Neural progenitor cell (in vitro differentiated cells): ENCODE results near the gene LBH. TPM values are rescaled to one million over a fixed set of nuclear protein-coding genes. Genes with fewer than 3 reads are reported as not detected.

Experiments
- DNase-seq: peaks from one replicate; pipeline ENCODE4 v3.0.0-alpha.2; 2016; ENCODE audit warnings: low spot score
- H2AFZ ChIP-seq: fragments of 200-600 bp; sonication (generic); replicated peaks from 2 replicates; pipeline ENCODE4 v1.6.1; 2016; ENCODE audit warnings: antibody characterized with exemption
- H3F3A ChIP-seq: fragments of 200-600 bp; sonication (generic); 2 replicates; pipeline ENCODE4 v1.6.1; 2016; ENCODE audit warnings: antibody characterized with exemption, low read depth
- H3K27ac ChIP-seq: fragments of 200-600 bp; sonication (generic); 2 replicates; pipeline ENCODE4 v1.5.1; 2016; ENCODE audit warnings: mild to moderate bottlenecking
- H3K27me3 ChIP-seq: fragments of 200-600 bp; sonication (generic); 2 replicates; pipeline ENCODE4 v1.6.1; 2016; ENCODE audit warnings: mild to moderate bottlenecking, moderate library complexity
- H3K36me3 ChIP-seq: fragments of 200-600 bp; sonication (generic); 2 replicates; pipeline ENCODE4 v1.5.1; 2016
- H3K4me1 ChIP-seq: fragments of 200-600 bp; sonication (generic); 2 replicates; pipeline ENCODE4 v1.6.1; 2016; ENCODE audit warnings: mixed run types
- H3K4me2 ChIP-seq: fragments of 200-600 bp; sonication (generic); 2 replicates; pipeline ENCODE4 v1.6.1; 2016
- H3K4me3 ChIP-seq: fragments of 200-600 bp; sonication (generic); 2 replicates; pipeline ENCODE4 v1.5.1; 2016
- H3K79me2 ChIP-seq: fragments of 200-600 bp; sonication (generic); 2 replicates; pipeline ENCODE4 v1.6.1; 2016; ENCODE audit warnings: low read depth
- H3K9ac ChIP-seq: fragments of 200-600 bp; sonication (generic); 2 replicates; pipeline ENCODE4 v1.6.1; 2016
- H3K9me3 ChIP-seq: fragments of 200-600 bp; sonication (generic); 2 replicates; pipeline ENCODE4 v1.5.1; 2016; ENCODE audit warnings: low read depth
- H4K20me1 ChIP-seq: fragments of 200-600 bp; sonication (generic); 2 replicates; pipeline ENCODE4 v1.6.1; 2016; ENCODE audit warnings: low read depth
- H3K27ac Mint-ChIP-seq: 3 replicates; pipeline ENCODE4 v1.8.0; 2021; ENCODE audit warnings: mixed read lengths
- H3K27me3 Mint-ChIP-seq: 2 replicates; pipeline ENCODE4 v1.8.0; 2022; ENCODE audit warnings: low read depth, mild to moderate bottlenecking, inconsistent platforms, moderate library complexity, mixed read lengths; ENCODE audit not compliant: insufficient read depth
- H3K36me3 Mint-ChIP-seq: 3 replicates; pipeline ENCODE4 v1.8.0; 2021; ENCODE audit warnings: mixed read lengths
- H3K4me1 Mint-ChIP-seq: 3 replicates; pipeline ENCODE4 v1.8.0; 2021; ENCODE audit warnings: mixed read lengths
- H3K4me3 Mint-ChIP-seq: 3 replicates; pipeline ENCODE4 v1.8.0; 2021; ENCODE audit warnings: mild to moderate bottlenecking, moderate library complexity, mixed read lengths
- H3K9me3 Mint-ChIP-seq: 3 replicates; pipeline ENCODE4 v1.8.0; 2020; ENCODE audit warnings: mixed read lengths
- EZH2 ChIP-seq: fragments of 200-600 bp; sonication (generic); IDR thresholded peaks from 2 replicates; pipeline ENCODE4 v1.6.1; 2017; ENCODE audit warnings: antibody characterized with exemption, mild to moderate bottlenecking, moderate library complexity
- EZH2phosphoT487 ChIP-seq: fragments of 200-600 bp; sonication (generic); IDR thresholded peaks from 2 replicates; pipeline ENCODE4 v1.6.1; 2017; ENCODE audit warnings: antibody characterized with exemption
- total RNA-seq: library from RNA; depleted of rRNA; stranded (reverse); fragments of >200 nt; gene quantifications from 2 replicates; pipeline ENCODE4 v1.2.3, GENCODE V29; 2015; ENCODE audit warnings: low replicate concordance
- TF ChIP-seq, protein P1 (sequence below): fragments of 200-600 bp; sonication (generic); IDR thresholded peaks from 2 replicates; pipeline ENCODE4 v1.5.1; 2017; ENCODE audit warnings: antibody characterized with exemption, mild to moderate bottlenecking

LBH gene
- total RNA-seq, 1 donor from 2014 or later = 4.2 TPM

DNA sequence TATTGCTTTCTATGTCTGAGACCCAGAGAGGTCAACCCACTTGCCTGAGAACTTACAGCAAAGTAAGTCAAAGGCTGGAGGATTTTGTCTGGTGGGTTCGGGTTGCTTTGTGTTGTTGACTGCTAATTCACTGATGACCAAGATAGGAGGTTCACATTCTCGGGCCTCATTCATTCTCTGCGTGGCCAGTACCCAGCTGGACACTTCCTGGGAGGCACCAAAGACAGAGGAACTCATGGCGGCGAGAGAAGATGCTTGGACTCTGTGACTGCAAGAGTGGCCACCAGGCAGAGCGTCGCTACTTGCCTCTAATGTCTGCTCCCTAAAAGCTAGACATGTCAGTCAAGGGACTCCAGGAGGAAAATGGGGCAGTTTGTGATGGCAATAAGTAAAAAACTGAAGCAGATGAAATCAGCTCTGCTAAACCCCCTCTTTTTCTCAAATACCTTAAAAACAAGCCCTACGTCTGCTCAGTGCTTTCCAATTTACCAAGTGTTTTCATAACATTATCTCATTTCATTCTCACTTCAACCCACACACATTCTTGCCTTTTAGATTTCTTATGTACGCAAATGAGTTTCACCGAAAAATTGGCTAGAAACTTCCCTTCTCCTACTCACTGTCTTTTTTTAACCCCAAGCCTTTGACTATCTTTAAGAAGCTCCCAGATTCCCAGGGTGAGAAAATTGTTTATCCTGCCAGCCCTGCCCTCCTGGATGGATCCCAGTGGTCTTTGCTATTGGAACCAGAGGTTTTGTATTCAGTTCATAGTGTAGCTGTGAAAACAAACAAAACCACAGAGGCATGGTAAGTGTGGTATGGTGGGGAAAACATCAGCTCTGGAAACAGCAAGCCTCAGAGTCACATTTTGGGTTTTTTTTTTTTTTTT, 4.9 kb upstream of the LBH start:
- Histone ChIP-seq H3K4me1 (peaks cover 22% of the 10 kb centered on the region), H3K4me3 (no peak overlapping the region), H3K36me3 (no peaks in the 10 kb centered on the region), H3K9me3 (no peaks in the 10 kb centered on the region), H3F3A (peaks cover 15% of the 10 kb centered on the region), H4K20me1 (peaks cover 3% of the 10 kb centered on the region), H3K4me2 (no peak overlapping the region), H3K79me2 (no peaks in the 10 kb centered on the region), H2AFZ (no peak overlapping the region), H3K27me3 (peaks cover 42% of the 10 kb centered on the region), H3K9ac (no peak overlapping the region), H3K27ac (no peak overlapping the region)
- Mint-ChIP-seq H3K4me1 (peaks cover 14% of the 10 kb centered on the region), H3K36me3 (no peaks in the 10 kb centered on the region), H3K27ac (no peak overlapping the region), H3K27me3 (peaks cover 12% of the 10 kb centered on the region), H3K4me3 (no peak overlapping the region), H3K9me3 (no peaks in the 10 kb centered on the region)
- no peak for DNase-seq
- TF ChIP-seq EZH2 (no peak), EZH2phosphoT487 (no peak)
- TF ChIP-seq, protein P1, sequence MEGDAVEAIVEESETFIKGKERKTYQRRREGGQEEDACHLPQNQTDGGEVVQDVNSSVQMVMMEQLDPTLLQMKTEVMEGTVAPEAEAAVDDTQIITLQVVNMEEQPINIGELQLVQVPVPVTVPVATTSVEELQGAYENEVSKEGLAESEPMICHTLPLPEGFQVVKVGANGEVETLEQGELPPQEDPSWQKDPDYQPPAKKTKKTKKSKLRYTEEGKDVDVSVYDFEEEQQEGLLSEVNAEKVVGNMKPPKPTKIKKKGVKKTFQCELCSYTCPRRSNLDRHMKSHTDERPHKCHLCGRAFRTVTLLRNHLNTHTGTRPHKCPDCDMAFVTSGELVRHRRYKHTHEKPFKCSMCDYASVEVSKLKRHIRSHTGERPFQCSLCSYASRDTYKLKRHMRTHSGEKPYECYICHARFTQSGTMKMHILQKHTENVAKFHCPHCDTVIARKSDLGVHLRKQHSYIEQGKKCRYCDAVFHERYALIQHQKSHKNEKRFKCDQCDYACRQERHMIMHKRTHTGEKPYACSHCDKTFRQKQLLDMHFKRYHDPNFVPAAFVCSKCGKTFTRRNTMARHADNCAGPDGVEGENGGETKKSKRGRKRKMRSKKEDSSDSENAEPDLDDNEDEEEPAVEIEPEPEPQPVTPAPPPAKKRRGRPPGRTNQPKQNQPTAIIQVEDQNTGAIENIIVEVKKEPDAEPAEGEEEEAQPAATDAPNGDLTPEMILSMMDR = no peak

DNA sequence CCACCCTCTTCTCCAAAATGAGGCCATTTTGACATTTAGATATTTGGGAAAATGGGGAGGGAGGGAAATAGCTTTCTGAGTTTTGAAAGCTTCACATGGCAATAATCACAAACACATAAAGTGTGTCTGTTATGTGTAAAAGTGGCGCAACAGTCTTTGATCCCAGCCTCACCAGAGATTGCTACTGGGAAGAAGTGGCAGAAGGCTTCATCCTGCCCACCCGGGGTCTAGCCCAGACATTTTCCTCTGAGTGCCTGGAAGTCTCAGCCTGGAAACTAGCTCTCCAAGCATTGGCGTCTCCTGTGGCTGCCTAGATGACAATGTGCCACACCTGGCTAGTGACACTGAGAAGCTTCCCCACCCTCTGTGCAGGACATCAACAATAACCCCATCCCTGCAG, 1.7 kb upstream of the LBH start:
- Mint-ChIP-seq H3K9me3 (no peaks in the 10 kb centered on the region), H3K36me3 (peaks cover 2% of the 10 kb centered on the region), H3K4me3 (peak overlapping the region; percentile 91), H3K27ac (no peak overlapping the region), H3K4me1 (peaks cover 27% of the 10 kb centered on the region), H3K27me3 (peaks cover 20% of the 10 kb centered on the region)
- Histone ChIP-seq H3K4me3 (no peak overlapping the region), H3F3A (peaks cover 36% of the 10 kb centered on the region), H3K79me2 (no peaks in the 10 kb centered on the region), H3K27ac (no peak overlapping the region), H3K9ac (no peak overlapping the region), H3K9me3 (no peaks in the 10 kb centered on the region), H3K4me1 (peaks cover 37% of the 10 kb centered on the region), H3K4me2 (no peak overlapping the region), H2AFZ (no peak overlapping the region), H3K36me3 (no peaks in the 10 kb centered on the region), H4K20me1 (peaks cover 3% of the 10 kb centered on the region), H3K27me3 (peaks cover 71% of the 10 kb centered on the region)
- no peak for DNase-seq
- TF ChIP-seq, protein P1 = no peak
- TF ChIP-seq EZH2phosphoT487 (no peak), EZH2 (no peak)

DNA sequence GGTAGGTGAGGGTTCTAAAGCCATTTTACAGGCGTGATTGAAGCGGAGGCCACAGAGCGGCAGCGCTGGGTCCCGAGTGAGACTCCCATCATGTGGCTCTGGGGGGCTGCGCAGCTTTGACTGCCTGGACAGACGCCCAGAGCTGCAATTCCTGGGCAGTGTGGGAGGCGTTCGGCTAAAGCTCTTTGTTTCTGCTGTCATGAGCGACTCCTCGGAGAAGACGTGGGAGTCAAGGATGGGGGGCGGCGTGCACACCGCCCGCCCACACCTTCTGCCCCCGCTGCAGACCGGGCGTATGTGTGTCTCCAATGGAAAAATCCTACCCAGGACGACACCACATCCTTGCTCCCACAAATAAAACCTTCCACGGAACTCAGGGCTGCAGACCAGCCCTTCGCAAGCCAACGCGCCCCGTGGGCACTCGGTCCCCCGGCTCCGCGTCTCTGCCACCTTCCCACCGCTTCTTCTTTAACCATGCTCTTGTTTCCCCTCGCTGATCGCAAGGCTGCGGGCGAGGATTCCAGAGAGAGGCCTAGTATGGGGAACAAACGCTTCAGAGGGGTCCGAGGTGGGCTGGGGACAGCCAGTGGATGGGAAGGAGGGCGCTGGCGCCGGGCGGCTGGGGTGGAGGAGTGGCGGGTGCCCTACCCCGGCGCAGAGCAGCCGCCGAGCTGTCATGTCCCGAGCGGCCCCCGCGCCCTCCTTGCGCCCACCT, 680 bp upstream of the LBH start:
- no peak overlapping the region for H3K9ac ChIP-seq
- peak overlapping the region; percentile 92 for H2AFZ ChIP-seq
- H3K4me2 ChIP-seq = peak overlapping the region; percentile 93
- H3K36me3 Mint-ChIP-seq = peaks cover 7% of the 10 kb centered on the region
- DNase-seq = peak; percentile 76
- no peaks in the 10 kb centered on the region for H3K36me3 ChIP-seq
- H3K9me3 Mint-ChIP-seq = no peaks in the 10 kb centered on the region
- peaks cover 71% of the 10 kb centered on the region for H3K27me3 ChIP-seq
- no peaks in the 10 kb centered on the region for H3K79me2 ChIP-seq
- H3K9me3 ChIP-seq = no peaks in the 10 kb centered on the region
- H3K4me3 ChIP-seq = peak overlapping the region; percentile 59
- H3K4me1 Mint-ChIP-seq = peaks cover 22% of the 10 kb centered on the region
- TF ChIP-seq EZH2phosphoT487 (peak; percentile 77), EZH2 (peak; percentile 52)
- TF ChIP-seq, protein P1 = no peak
- peaks cover 20% of the 10 kb centered on the region for H3K27me3 Mint-ChIP-seq
- peaks cover 36% of the 10 kb centered on the region for H3F3A ChIP-seq
- H3K27ac ChIP-seq = no peak overlapping the region
- no peak overlapping the region for H3K27ac Mint-ChIP-seq
- peak overlapping the region; percentile 91 for H3K4me3 Mint-ChIP-seq
- peaks cover 32% of the 10 kb centered on the region for H3K4me1 ChIP-seq
- peaks cover 3% of the 10 kb centered on the region for H4K20me1 ChIP-seq
